Sigmoid colon (tissue), 7 donors: ENCODE results near the gene ARNT2. TPM values are rescaled to one million over a fixed set of nuclear protein-coding genes. Genes with fewer than 3 reads are reported as not detected.

Source experiments
- DNase-seq: peaks from one replicate; pipeline ENCODE4 v3.0.0-alpha.2; 2019
- H3K27ac ChIP-seq, 4 donors: fragments of 200-600 bp; sonication (generic); one replicate each; pipeline ENCODE4 v1.5.1; 2016 to 2019; ENCODE audit warnings: mild to moderate bottlenecking in 1 of 4
- H3K27me3 ChIP-seq, 3 donors: fragments of 200-600 bp; sonication (generic); one replicate each; pipeline ENCODE4 v1.5.1; 2019; ENCODE audit warnings: mild to moderate bottlenecking in 1 of 3
- H3K36me3 ChIP-seq, 4 donors: fragments of 200-600 bp; sonication (generic); one replicate each; pipeline ENCODE4 v1.5.1; 2016 to 2019
- H3K4me1 ChIP-seq, 4 donors: fragments of 200-600 bp; sonication (generic); one replicate each; pipeline ENCODE4 v1.5.1; 2017 to 2019
- H3K4me3 ChIP-seq, 4 donors: fragments of 200-600 bp; sonication (generic); one replicate each; pipeline ENCODE4 v1.5.1; 2017 to 2019; ENCODE audit warnings: mild to moderate bottlenecking in 2 of 4, moderate library complexity in 1 of 4
- H3K9me3 ChIP-seq, 4 donors: fragments of 200-600 bp in 3 of 4; sonication (generic) in 3 of 4; one replicate each; pipeline versions ENCODE4 v1.5.1 to v1.6.1; 2013 to 2019
- EP300 ChIP-seq, 4 donors: sonication (generic); formaldehyde crosslinking; IDR thresholded peaks; one replicate each; pipeline ENCODE4 v1.6.1; 2017; ENCODE audit warnings: antibody characterized with exemption in 4 of 4
- POLR2A ChIP-seq, 2 donors: fragments of 450-650 bp; IDR thresholded peaks; one replicate each; pipeline ENCODE4 v1.6.1; 2016; ENCODE audit warnings: antibody characterized with exemption in 2 of 2, mild to moderate bottlenecking in 2 of 2, moderate library complexity in 2 of 2
- POLR2AphosphoS5 ChIP-seq, 4 donors: sonication (generic); formaldehyde crosslinking; IDR thresholded peaks; one replicate each; pipeline ENCODE4 v1.6.1; 2017; ENCODE audit warnings: antibody characterized with exemption in 4 of 4
- WGBS, 2 donors: extraction: QIAGEN DNeasy Blood & Tissue Kit; methylation state at CpG; one replicate each; pipeline ENCODE4 v1.1.7; 2013; 5-methylcytosine and 5-hydroxymethylcytosine counted together
- intact Hi-C: fragments of 100-400 bp; cut with DNase I; formaldehyde crosslinking; loops from one replicate; pipeline ENCODE4 v1.15.1; 2023
- polyA plus RNA-seq, 3 donors: library from polyadenylated mRNA; stranded (reverse); fragments of 200-250 nt; gene quantifications; one replicate each; pipeline ENCODE4 v1.2.3, GENCODE V29; 2013
- total RNA-seq, 4 donors: library from RNA; depleted of rRNA; stranded (reverse); fragments of >200 nt; gene quantifications; one replicate each; pipeline ENCODE4 v1.1.0, GENCODE V29; 2016
- TF ChIP-seq, protein P1 (sequence below), 4 experiments: fragments of 450-650 bp in 3 of 4; fragments of 200-600 bp in 1 of 4; IDR thresholded peaks; one replicate each; pipeline ENCODE4 v1.5.1; 2016 to 2019; ENCODE audit warnings: antibody characterized with exemption in 4 of 4, mild to moderate bottlenecking in 3 of 4, moderate library complexity in 2 of 4
- donor health status: healthy with polysubstance abuse.
- donor health status: Bipolar disorder and iron deficiency.
- donor health status: healthy.

The ARNT2 gene
- total and polyA plus RNA-seq, 7 donors: 1.2 to 16.1 (median 4.3) TPM

GRCh38 chr15:80484333-80484864 is 80.2 kb downstream of the ARNT2 start:
- H3K9me3 ChIP-seq: no peaks in the 10 kb centered on the region
- H3K36me3 ChIP-seq: no peaks in the 10 kb centered on the region
- peak overlapping the region; percentile 29 to 73 (median 64) for H3K27ac ChIP-seq
- H3K4me1 ChIP-seq: peaks cover 0 to 72% (median 52%) of the 10 kb centered on the region in 4 donors
- DNase-seq: no peak
- H3K27me3 ChIP-seq: no peaks in the 10 kb centered on the region
- H3K4me3 ChIP-seq: no peak overlapping the region
- intact Hi-C loops: no loop called here
- TF ChIP-seq, protein P1, sequence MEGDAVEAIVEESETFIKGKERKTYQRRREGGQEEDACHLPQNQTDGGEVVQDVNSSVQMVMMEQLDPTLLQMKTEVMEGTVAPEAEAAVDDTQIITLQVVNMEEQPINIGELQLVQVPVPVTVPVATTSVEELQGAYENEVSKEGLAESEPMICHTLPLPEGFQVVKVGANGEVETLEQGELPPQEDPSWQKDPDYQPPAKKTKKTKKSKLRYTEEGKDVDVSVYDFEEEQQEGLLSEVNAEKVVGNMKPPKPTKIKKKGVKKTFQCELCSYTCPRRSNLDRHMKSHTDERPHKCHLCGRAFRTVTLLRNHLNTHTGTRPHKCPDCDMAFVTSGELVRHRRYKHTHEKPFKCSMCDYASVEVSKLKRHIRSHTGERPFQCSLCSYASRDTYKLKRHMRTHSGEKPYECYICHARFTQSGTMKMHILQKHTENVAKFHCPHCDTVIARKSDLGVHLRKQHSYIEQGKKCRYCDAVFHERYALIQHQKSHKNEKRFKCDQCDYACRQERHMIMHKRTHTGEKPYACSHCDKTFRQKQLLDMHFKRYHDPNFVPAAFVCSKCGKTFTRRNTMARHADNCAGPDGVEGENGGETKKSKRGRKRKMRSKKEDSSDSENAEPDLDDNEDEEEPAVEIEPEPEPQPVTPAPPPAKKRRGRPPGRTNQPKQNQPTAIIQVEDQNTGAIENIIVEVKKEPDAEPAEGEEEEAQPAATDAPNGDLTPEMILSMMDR (IDR thresholded peaks at IDR 0.05): no peak
- peak in 1 of 4 donors; percentile 12 for TF ChIP-seq POLR2AphosphoS5 (IDR thresholded peaks at IDR 0.05)
- 75 to 79% methylated on average over 7 of the region's 7 CpGs for WGBS, 2 donors

DNA sequence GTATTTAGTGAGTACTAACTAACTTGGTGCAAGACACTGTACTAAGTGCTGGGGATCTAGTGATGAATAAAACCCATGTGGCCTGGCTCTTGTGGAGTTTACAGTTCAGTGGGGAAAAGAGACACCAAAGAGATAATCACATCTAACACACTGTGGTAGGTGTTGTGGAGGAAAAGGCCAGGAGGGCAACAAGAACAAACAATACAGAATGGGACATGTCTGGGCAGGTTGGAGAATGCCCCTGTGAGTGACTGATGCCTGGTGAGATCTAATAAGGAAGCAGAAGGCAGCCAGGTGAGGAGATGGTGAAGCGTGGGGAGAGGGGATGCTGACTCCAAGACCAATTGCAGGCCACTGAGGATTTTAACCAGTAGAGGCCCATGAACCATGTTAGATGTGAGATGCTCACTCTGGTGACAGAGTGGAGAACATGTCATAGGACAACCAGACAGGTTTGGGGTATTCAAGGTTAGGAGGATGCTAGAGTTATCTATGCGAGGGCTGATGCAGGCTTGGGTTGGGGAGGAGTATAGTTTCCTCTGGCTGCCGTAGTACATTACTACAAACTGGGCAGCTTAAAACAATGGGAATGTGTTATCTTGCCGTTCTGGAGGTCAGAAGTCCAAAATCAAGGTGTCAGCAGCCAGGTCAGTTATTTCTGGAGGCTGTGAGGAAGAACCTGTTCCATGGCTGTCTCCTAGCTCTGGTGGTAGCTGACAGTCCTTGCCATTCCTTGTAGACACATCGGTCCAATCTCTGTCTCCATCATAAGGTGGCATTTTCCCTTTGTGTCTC is 81.4 kb downstream of the ARNT2 start:
- DNase-seq: no peak
- Histone ChIP-seq H3K27ac (peak overlapping the region in 2 of 4 donors; percentile 58 to 69), H3K27me3 (no peaks in the 10 kb centered on the region), H3K36me3 (no peaks in the 10 kb centered on the region), H3K4me1 (peaks cover 0 to 62% (median 43%) of the 10 kb centered on the region in 4 donors), H3K9me3 (no peaks in the 10 kb centered on the region), H3K4me3 (no peak overlapping the region)
- WGBS, 2 donors: 74 to 88% methylated on average over 5 of the region's 5 CpGs
- TF ChIP-seq EP300 (IDR thresholded peaks at IDR 0.05): no peak
- no peak for TF ChIP-seq POLR2AphosphoS5 (IDR thresholded peaks at IDR 0.05)
- TF ChIP-seq POLR2A (IDR thresholded peaks at IDR 0.05): no peak
- TF ChIP-seq, protein P1 (IDR thresholded peaks at IDR 0.05): no peak
- intact Hi-C loops: no loop called here

DNA sequence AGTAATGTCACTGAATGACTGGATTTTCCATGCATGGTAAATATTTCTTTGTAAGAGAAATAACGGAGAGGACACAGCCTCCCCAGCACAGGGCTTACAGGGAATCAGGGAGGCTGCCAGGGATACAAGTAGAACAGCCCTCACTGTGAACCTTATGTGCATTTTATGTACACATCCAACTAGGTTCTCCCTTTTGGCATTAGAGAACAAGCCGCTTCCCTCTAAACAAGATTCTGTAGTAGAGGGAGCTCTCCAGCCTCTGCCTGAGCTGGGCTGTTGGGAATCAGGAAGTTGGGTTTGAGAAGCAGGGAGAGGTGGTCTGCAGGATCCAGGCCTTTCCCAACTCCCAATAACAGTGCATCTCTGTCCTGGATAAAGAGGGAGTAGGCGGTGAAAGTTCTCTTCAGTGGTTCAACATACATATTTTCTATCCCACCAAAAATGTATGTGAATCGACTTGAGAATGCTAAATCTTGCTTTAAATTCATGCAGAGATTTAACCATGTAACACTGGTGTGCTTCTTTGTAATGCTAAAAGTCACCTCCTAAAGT is 83.7 kb downstream of the ARNT2 start:
- Histone ChIP-seq H3K27ac (no peak overlapping the region), H3K4me1 (peaks cover 0 to 39% (median 27%) of the 10 kb centered on the region in 4 donors), H3K4me3 (no peak overlapping the region), H3K27me3 (no peaks in the 10 kb centered on the region), H3K36me3 (no peaks in the 10 kb centered on the region), H3K9me3 (no peaks in the 10 kb centered on the region)
- 91 to 92% methylated on average over 4 of the region's 4 CpGs for WGBS, 2 donors
- intact Hi-C loops: no loop called here
- TF ChIP-seq EP300 (IDR thresholded peaks at IDR 0.05): no peak
- TF ChIP-seq POLR2A (IDR thresholded peaks at IDR 0.05): no peak
- TF ChIP-seq, protein P1 (IDR thresholded peaks at IDR 0.05): no peak
- TF ChIP-seq POLR2AphosphoS5 (IDR thresholded peaks at IDR 0.05): no peak
- DNase-seq: no peak

DNA sequence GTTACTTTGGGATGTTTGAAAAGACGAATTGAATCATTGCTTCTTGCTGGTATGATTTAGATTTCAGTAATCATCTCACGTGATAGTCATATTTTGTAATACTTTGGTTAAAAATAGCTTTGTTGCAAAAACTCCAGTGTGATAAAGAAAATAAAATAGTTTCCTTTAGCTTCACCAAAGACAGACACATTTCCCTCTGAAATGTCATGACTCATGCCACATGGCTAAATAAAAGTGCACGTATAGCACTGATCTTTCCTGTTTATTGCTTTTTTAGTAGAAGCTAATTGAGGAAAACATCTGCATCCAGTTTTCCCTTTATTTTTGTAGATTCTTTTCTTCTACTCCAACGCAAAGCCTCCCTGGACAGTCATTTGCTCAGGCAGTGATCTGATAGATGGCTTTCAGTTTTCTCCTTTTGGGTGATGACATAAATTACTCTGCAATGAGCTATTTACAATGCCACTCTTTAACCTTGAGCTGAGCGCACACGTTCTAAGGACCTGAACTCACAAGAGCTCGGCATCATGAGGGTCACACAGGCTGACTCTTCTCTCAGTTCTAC is 84.9 kb downstream of the ARNT2 start:
- Histone ChIP-seq H3K27ac (peak overlapping the region in 2 of 4 donors; percentile 16 to 30), H3K9me3 (no peaks in the 10 kb centered on the region), H3K36me3 (no peaks in the 10 kb centered on the region), H3K4me1 (peaks cover 0 to 28% (median 16%) of the 10 kb centered on the region in 4 donors), H3K27me3 (no peaks in the 10 kb centered on the region), H3K4me3 (no peak overlapping the region)
- WGBS, 2 donors: 48 to 77% methylated on average over 7 of the region's 7 CpGs
- intact Hi-C loops: no loop called here
- DNase-seq: no peak
- TF ChIP-seq EP300 (IDR thresholded peaks at IDR 0.05) (no peak), POLR2AphosphoS5 (IDR thresholded peaks at IDR 0.05) (peak in 2 of 4 donors; percentile 25)

DNA sequence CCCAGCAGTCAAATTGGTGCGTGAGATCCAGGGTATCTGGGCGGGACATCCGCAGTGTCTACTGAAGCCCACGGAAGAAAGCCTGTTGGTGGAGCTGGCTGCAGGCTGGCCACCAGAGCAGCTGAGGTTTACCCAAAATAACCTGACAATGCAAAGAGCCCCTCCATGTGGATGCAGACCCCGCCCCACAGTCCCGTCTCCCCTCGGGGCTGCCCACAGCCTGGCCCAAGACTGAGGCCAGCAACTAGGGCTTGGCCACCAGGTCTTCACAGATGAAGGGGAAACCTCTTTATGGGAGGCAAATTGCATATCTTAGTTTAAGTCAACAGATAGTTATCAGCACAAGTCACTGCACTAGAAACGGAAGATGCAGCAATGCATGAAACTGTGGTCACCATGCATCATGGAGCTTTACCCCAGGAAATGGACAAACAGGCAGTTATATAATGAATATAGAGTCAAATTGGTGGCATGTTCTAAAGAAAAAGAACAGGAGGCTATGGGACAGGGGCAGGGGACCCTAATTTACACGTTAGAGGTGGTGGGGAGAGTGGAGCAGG is 86.3 kb downstream of the ARNT2 start:
- 91 to 94% methylated on average over 9 of the region's 9 CpGs for WGBS, 2 donors
- H3K27ac ChIP-seq: no peak overlapping the region
- no peaks in the 10 kb centered on the region for H3K36me3 ChIP-seq
- intact Hi-C loops: no loop called here
- H3K4me3 ChIP-seq: no peak overlapping the region
- H3K27me3 ChIP-seq: no peaks in the 10 kb centered on the region
- no peak for DNase-seq
- no peaks in the 10 kb centered on the region for H3K9me3 ChIP-seq
- H3K4me1 ChIP-seq: peaks cover 0 to 26% (median 9%) of the 10 kb centered on the region in 4 donors
- TF ChIP-seq, protein P1 (IDR thresholded peaks at IDR 0.05): no peak
- no peak for TF ChIP-seq POLR2A (IDR thresholded peaks at IDR 0.05)
- no peak for TF ChIP-seq POLR2AphosphoS5 (IDR thresholded peaks at IDR 0.05)
- no peak for TF ChIP-seq EP300 (IDR thresholded peaks at IDR 0.05)
